Esophagus muscularis mucosa (tissue), 3 donors: ENCODE data around the gene SSC5D.

Experiments
- CTCF ChIP-seq, 3 experiments: fragments of 200-600 bp in 2 of 3; fragments of 450-650 bp in 1 of 3; sonication (generic) in 2 of 3; IDR thresholded peaks; one replicate each; pipeline ENCODE4 v1.5.1; 2017 to 2019; ENCODE audit warnings: antibody characterized with exemption in 3 of 3, mild to moderate bottlenecking in 2 of 3, moderate library complexity in 1 of 3
- POLR2A ChIP-seq: fragments of 450-650 bp; IDR thresholded peaks from one replicate; pipeline ENCODE4 v1.6.1; 2017; ENCODE audit warnings: antibody characterized with exemption, moderate library complexity, mild to moderate bottlenecking, low read depth

- TF ChIP-seq CTCF (IDR thresholded peaks at IDR 0.05) = no peak
- TF ChIP-seq POLR2A = no peak
Observed at GRCh38 chr19:55482967-55483705, 5.1 kb upstream of the SSC5D start.
